ENCODE data around the gene SYNE3.

Gene SYNE3

DNA sequence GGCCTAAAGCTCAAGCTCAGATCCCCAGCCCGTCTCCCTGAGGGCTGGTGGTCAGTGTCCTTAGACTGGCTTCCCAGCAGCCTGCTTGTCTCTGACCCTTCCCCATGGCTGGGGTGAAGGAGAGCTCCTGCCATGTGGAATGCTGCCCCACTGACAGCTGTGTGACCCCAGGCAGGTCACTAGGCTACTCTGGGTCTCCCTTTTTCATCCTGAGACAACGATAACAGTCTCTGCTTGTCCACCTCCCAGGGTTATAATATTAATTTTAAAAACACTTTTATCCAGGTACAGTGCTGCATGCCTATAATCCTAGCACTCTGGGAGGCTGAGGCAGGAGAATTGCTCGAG lies 47.3 kb downstream of the SYNE3 start:
- DNase-seq, result no peak

DNA sequence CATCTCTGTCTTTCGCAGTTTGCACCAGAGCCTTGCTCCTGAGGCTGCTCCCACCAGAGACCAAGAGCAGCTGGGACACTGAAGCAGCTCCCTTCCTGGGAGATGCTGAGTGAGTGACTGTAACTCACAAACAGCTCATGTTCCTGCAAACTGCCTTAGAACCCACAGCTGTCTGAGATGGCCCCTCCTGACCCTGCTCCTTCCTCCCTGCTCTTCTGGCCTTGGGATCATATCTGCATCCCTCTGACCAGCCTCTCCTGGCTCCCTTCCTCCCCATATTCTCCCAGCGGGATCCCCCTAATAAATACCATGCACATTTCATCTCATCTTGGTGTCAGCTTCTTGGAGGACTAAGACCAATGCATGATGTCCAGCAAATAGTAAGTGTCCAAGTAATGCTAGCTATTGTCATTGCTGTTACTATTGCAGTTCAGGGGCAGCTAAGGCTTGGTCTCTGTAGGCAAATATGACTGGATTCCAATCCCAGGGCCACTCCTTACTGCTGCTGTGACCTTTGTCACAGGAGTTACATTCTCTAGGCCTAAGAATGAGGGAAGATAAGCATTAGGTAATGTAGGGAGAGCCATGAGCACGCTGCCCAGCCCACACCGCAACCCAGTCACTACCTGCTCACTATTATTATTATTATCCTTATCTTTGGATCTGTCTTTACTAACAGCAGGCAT lies 47.9 kb downstream of the SYNE3 start:
- no peak for DNase-seq

DNA sequence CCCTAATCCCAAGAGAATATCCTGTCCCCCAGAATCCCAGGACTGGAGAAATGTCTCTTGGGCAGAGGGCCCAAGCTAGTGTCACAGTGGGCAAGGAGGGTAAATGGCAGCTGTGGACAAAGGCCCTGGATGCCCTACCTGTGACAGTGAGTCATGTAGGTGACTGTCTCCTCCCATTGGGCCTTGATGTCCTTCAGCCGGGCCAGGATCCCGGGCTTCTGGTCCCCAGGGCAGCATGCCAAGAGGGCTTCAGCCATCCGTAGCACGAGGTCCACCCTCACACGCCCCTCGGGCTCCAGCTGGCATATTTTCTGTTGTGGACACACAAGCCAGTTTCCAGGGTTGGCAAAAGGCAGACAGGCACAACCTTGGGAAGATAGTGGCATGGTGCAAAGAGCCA lies 48.8 kb downstream of the SYNE3 start:
- DNase-seq, result no peak

DNA sequence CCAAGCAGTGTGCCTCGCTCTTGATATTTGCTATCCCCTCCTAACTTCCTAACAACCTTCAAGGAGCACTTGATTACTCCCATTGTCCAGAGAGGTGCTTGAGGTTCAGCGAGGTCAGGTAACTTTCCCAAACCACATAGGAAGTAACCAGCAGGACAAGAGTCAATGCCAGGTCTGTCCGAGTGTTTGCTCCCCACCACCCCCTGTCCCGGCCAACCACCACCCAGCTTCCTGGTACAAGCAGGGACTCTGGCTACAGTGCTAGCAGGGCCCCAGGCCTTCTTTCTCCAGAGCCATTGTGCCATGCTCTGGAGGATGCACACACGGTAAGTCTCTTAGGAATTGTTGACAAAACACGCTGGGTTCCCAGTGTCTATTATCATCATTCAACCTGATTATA lies 49.2 kb downstream of the SYNE3 start:
- DNase-seq, result no peak
